Endothelial cell of umbilical vein (primary cell): ENCODE results near the gene MMP28. TPM values are rescaled to one million over a fixed set of nuclear protein-coding genes. Genes with fewer than 3 reads are reported as not detected.

Experiments used
- BruUV-seq: library from RNA; stranded (reverse); fragments of 400-500 nt; replicated peaks from 2 replicates; lab custom pipeline; 2021; lab: Mats Ljungman, UMichigan
- CTCF ChIA-PET: fragments of 300-600, 350-600 bp; sonication (Branson Sonifier 250); formaldehyde crosslinking; loops from one replicate; lab custom pipeline; 2021; ENCODE audit warnings: antibody characterized with exemption, inconsistent platforms; lab: Charles Lee
- POLR2A ChIA-PET: fragments of 300-600, 350-600 bp; sonication (Branson Sonifier 250); formaldehyde crosslinking; loops from one replicate; lab custom pipeline; 2021; ENCODE audit warnings: antibody characterized with exemption, inconsistent platforms; lab: Charles Lee
- DNase-seq: peaks from one replicate; pipeline ENCODE4 v3.0.0-alpha.2; 2011; ENCODE audit warnings: low read depth, low spot score
- FAIRE-seq: peaks from 2 replicates; lab custom pipeline; 2011; peaks lifted over from hg19 to GRCh38; lab: Jason Lieb, UNC
- H2AFZ ChIP-seq: 2 replicates; pipeline ENCODE4 v1.6.0; 2012; ENCODE audit warnings: low read depth, low read length, control low read depth, inconsistent platforms
- H3K27ac ChIP-seq: 2 replicates; pipeline ENCODE4 v1.5.1; 2011; ENCODE audit warnings: low read depth, mild to moderate bottlenecking, control low read depth, low read length, moderate library complexity; ENCODE audit not compliant: insufficient read depth
- H3K27me3 ChIP-seq, 2 experiments: 2 replicates each; pipeline versions ENCODE4 v1.6.0 to v1.6.1; 2011; ENCODE audit warnings: low read length in 2 of 2, mixed read lengths in 1 of 2; ENCODE audit not compliant: control insufficient read depth in 2 of 2, insufficient read depth in 2 of 2
- H3K36me3 ChIP-seq, 2 experiments: 2 replicates in 1 of 2; 3 replicates in 1 of 2; pipeline ENCODE4 v1.5.1; 2011; ENCODE audit warnings: low read length in 2 of 2, mild to moderate bottlenecking in 1 of 2, moderate library complexity in 1 of 2; ENCODE audit not compliant: control insufficient read depth in 2 of 2, insufficient read depth in 2 of 2; ENCODE audit errors: extremely low read depth in 1 of 2
- H3K4me1 ChIP-seq: 3 replicates; pipeline ENCODE4 v1.5.1; 2011; ENCODE audit warnings: mild to moderate bottlenecking, low read length; ENCODE audit not compliant: control insufficient read depth, insufficient read depth; ENCODE audit errors: extremely low read depth
- H3K4me2 ChIP-seq: 2 replicates; pipeline ENCODE4 v1.6.1; 2011; ENCODE audit warnings: low read length, control low read depth, mixed read lengths; ENCODE audit not compliant: insufficient read depth
- H3K4me3 ChIP-seq, 3 experiments: fragments of 200-600 bp in 1 of 3; sonication (generic), shearing (Covaris generic) in 1 of 3; replicated peaks in 1 of 3; 2 replicates each; pipeline ENCODE4 v1.5.1; 2011 to 2016; ENCODE audit warnings: control low read depth in 3 of 3, low read length in 3 of 3, mild to moderate bottlenecking in 2 of 3, inconsistent platforms in 1 of 3, low read depth in 1 of 3, moderate library complexity in 1 of 3; ENCODE audit not compliant: insufficient read depth in 1 of 3
- H3K79me2 ChIP-seq: 2 replicates; pipeline ENCODE4 v1.6.0; 2012; ENCODE audit warnings: low read length, inconsistent platforms; ENCODE audit not compliant: control insufficient read depth, insufficient read depth
- H3K9ac ChIP-seq: replicated peaks from 2 replicates; pipeline ENCODE3; 2011; ENCODE audit warnings: low read length, control low read depth; ENCODE audit not compliant: insufficient read depth; ENCODE audit errors: extremely low read depth
- H3K9me1 ChIP-seq: replicated peaks from 3 replicates; pipeline ENCODE4 v1.6.0; 2011; ENCODE audit warnings: mild to moderate bottlenecking, low read length; ENCODE audit not compliant: control insufficient read depth, insufficient read depth; ENCODE audit errors: extremely low read depth
- H3K9me3 ChIP-seq: replicated peaks from 2 replicates; pipeline ENCODE4 v1.5.1; 2012; ENCODE audit warnings: low read length, inconsistent platforms; ENCODE audit not compliant: control insufficient read depth, insufficient read depth
- H4K20me1 ChIP-seq: replicated peaks from 2 replicates; pipeline ENCODE3; 2011; ENCODE audit warnings: mild to moderate bottlenecking, low read length; ENCODE audit not compliant: control insufficient read depth, insufficient read depth; ENCODE audit errors: extremely low read depth
- EZH2 ChIP-seq: IDR thresholded peaks from 2 replicates; pipeline ENCODE4 v1.6.1; 2012; ENCODE audit warnings: borderline replicate concordance, low read depth, mild to moderate bottlenecking, moderate library complexity, low read length, inconsistent platforms; ENCODE audit not compliant: severe bottlenecking
- FOS ChIP-seq: IDR thresholded peaks from 2 replicates; pipeline ENCODE4 v1.6.1; 2011; ENCODE audit warnings: mild to moderate bottlenecking, low read length, moderate library complexity, borderline replicate concordance; ENCODE audit not compliant: insufficient read depth
- GATA2 ChIP-seq: IDR thresholded peaks from 2 replicates; pipeline ENCODE4 v1.7.0; 2011; ENCODE audit warnings: low read depth, mild to moderate bottlenecking, moderate library complexity, mixed read lengths, low read length; ENCODE audit not compliant: insufficient read length, insufficient read depth
- JUN ChIP-seq: IDR thresholded peaks from 2 replicates; pipeline ENCODE4 v1.6.1; 2011; ENCODE audit warnings: borderline replicate concordance, low read depth; ENCODE audit not compliant: insufficient read length, insufficient read depth
- MYC ChIP-seq: IDR thresholded peaks from one replicate; pipeline ENCODE4 v1.6.1; 2011; ENCODE audit warnings: mild to moderate bottlenecking, low read depth, low read length
- POLR2A ChIP-seq: IDR thresholded peaks from 2 replicates; pipeline ENCODE4 v1.6.1; 2012; ENCODE audit warnings: low read depth, mild to moderate bottlenecking, control low read depth, low read length
- POLR2AphosphoS5 ChIP-seq: IDR thresholded peaks from 2 replicates; pipeline ENCODE4 v1.6.1; 2012; ENCODE audit warnings: low read depth, mild to moderate bottlenecking, control low read depth, low read length, moderate library complexity; ENCODE audit not compliant: insufficient read depth
- dilution Hi-C: fragments of 300-500 bp; cut with MboI; formaldehyde crosslinking; loops from one replicate; pipeline ENCODE4 v1.15.0; 2019; ENCODE audit warnings: low sequenced_read_pairs; ENCODE audit not compliant: extremely low pct_ligation_motif_present
- intact Hi-C: fragments of 100-400 bp; cut with micrococcal nuclease; formaldehyde crosslinking; loops from one replicate; pipeline ENCODE4 v1.10.0; 2022
- polyA plus RNA-seq, 4 experiments: library from polyadenylated mRNA; depleted of rRNA in 3 of 4; stranded (reverse) in 3 of 4; unstranded in 1 of 4; fragments of >200 nt; gene quantifications; 2 replicates each; pipeline versions ENCODE4 v1.2.1 to v1.2.3, GENCODE V29; 2011 to 2012; ENCODE audit warnings: missing spikeins in 1 of 4
- total RNA-seq: library from RNA; stranded (reverse); gene quantifications from 2 replicates; pipeline ENCODE4 v1.2.3, GENCODE V29; 2021
- TF ChIP-seq, protein P1 (sequence below), 2 donors: IDR thresholded peaks; 1 replicate in 1 of 2; 2 replicates in 1 of 2; pipeline ENCODE4 v1.5.1; 2011; ENCODE audit warnings: low read length in 2 of 2, mild to moderate bottlenecking in 2 of 2, moderate library complexity in 2 of 2, control low read depth in 1 of 2, inconsistent platforms in 1 of 2, low read depth in 1 of 2; ENCODE audit not compliant: insufficient read depth in 1 of 2; ENCODE audit errors: extremely low read depth in 1 of 2
- TF ChIP-seq, protein P2 (sequence below): IDR thresholded peaks from 2 replicates; pipeline ENCODE4 v1.6.1; 2011; ENCODE audit not compliant: insufficient read depth, insufficient read length

MMP28 gene
- total and polyA plus RNA-seq, 2 donors (not counting 3 experiments of a cell fraction or from before 2014, with no cell fraction given), result 6.1 to 7.1 TPM

DNA sequence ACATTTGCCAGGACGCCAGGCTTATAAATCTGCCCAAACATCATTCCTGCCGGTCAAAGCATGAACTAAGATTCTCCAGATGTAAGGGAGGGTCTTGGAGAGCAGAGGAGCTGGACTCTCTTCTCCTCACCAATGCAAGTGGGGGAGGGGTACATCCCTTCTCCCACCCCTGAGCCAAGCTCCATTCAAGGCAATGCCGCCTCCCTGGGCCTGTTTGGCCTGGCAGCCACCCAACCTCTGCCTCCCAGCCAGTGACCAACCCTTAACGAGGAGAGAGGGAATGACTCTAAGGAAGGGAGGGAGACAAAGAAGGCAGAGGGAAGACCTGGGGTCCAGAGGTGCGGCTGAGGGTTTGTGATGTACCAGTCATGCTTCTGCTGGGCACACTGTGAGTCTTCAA is 20.9 kb downstream of the MMP28 start:
- no TSS peak for BruUV-seq
- H4K20me1 ChIP-seq, result no peaks in the 10 kb centered on the region
- POLR2A ChIA-PET, result no interaction called here
- TF ChIP-seq POLR2AphosphoS5 (no peak), MYC (no peak), GATA2 (no peak), FOS (no peak), POLR2A (no peak), EZH2 (no peak), JUN (no peak)
- TF ChIP-seq, protein P1, sequence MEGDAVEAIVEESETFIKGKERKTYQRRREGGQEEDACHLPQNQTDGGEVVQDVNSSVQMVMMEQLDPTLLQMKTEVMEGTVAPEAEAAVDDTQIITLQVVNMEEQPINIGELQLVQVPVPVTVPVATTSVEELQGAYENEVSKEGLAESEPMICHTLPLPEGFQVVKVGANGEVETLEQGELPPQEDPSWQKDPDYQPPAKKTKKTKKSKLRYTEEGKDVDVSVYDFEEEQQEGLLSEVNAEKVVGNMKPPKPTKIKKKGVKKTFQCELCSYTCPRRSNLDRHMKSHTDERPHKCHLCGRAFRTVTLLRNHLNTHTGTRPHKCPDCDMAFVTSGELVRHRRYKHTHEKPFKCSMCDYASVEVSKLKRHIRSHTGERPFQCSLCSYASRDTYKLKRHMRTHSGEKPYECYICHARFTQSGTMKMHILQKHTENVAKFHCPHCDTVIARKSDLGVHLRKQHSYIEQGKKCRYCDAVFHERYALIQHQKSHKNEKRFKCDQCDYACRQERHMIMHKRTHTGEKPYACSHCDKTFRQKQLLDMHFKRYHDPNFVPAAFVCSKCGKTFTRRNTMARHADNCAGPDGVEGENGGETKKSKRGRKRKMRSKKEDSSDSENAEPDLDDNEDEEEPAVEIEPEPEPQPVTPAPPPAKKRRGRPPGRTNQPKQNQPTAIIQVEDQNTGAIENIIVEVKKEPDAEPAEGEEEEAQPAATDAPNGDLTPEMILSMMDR (IDR thresholded peaks at IDR 0.05; ENCODE audit: extremely low read depth in 1 of 2, insufficient read depth in 1 of 2, low read depth in 1 of 2, low read length in 2 of 2), result no peak
- TF ChIP-seq, protein P2, sequence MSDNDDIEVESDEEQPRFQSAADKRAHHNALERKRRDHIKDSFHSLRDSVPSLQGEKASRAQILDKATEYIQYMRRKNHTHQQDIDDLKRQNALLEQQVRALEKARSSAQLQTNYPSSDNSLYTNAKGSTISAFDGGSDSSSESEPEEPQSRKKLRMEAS, result no peak
- intact Hi-C loops, result loop anchor here (1.0 kb wide), 1 partner anchor 10 kb away; no protein-coding TSS in a partner anchor
- DNase-seq (peak; percentile 60), FAIRE-seq (no peak)
- CTCF ChIA-PET, result interaction anchor here (1.0 to 5.3 kb wide), 3 partner anchors 10 to 34 kb away, joined by 3 to 34 read pairs (median 5); partner anchors contain the start of gene TAF15
- H3K4me1 ChIP-seq, result peaks cover 5% of the 10 kb centered on the region
- H3K4me2 ChIP-seq, result no peak overlapping the region
- peaks cover 5 to 7% of the 10 kb centered on the region in 2 experiments for H3K27me3 ChIP-seq
- no peaks in the 10 kb centered on the region for H3K79me2 ChIP-seq
- no peak overlapping the region for H2AFZ ChIP-seq
- no peak overlapping the region for H3K27ac ChIP-seq
- no peaks in the 10 kb centered on the region for H3K9me3 ChIP-seq
- H3K36me3 ChIP-seq, result no peaks in the 10 kb centered on the region
- H3K9me1 ChIP-seq, result no peaks in the 10 kb centered on the region
- no peak overlapping the region for H3K9ac ChIP-seq
- H3K4me3 ChIP-seq, result no peak overlapping the region
- dilution Hi-C loops, result no loop called here
